ENCODE data around the gene NRIP1. TPM values are rescaled to one million over a fixed set of nuclear protein-coding genes. Genes with fewer than 3 reads are reported as not detected.

The NRIP1 gene
- total and polyA plus RNA-seq, 9 of the 15 experiments (the other 6 are each of a cell fraction or from before 2014, with no cell fraction given), result 4.3 to 42.8 (median 19.6) TPM

GRCh38 chr21:15095326-15095725 lies 30.5 kb upstream of the NRIP1 start (continued):
- TF ChIP-seq TFE3 (CRISPR knock-in tag; IDR thresholded peaks at IDR 0.05) (no peak), ADNP (tag; IDR thresholded peaks at IDR 0.05) (no peak), NFXL1 (CRISPR knock-in tag; IDR thresholded peaks at IDR 0.05) (no peak), TCF3 (CRISPR knock-in tag; IDR thresholded peaks at IDR 0.05) (no peak), ZNF175 (CRISPR knock-in tag; IDR thresholded peaks at IDR 0.05; ENCODE audit: low read depth) (no peak), SAFB2 (IDR thresholded peaks at IDR 0.05; ENCODE audit: borderline replicate concordance, low read depth, low read length, severe bottlenecking) (no peak), ZNF408 (CRISPR knock-in tag; IDR thresholded peaks at IDR 0.05; ENCODE audit: low read depth) (no peak), ZFX (CRISPR knock-in tag; IDR thresholded peaks at IDR 0.05) (no peak), U2AF2 (optimal IDR thresholded peaks at IDR 0.05; ENCODE audit: low read depth, low read length) (no peak)

- no TSS peak for BruUV-seq (replicated peaks)
- TF ChIP-seq HCFC1 (IDR thresholded peaks at IDR 0.05; ENCODE audit: low read depth, low read length) (no peak), ZNF263 (CRISPR knock-in tag; IDR thresholded peaks at IDR 0.05; ENCODE audit: borderline replicate concordance) (no peak), ZSCAN29 (IDR thresholded peaks at IDR 0.05) (no peak), RBFOX2 (IDR thresholded peaks at IDR 0.05; ENCODE audit: low read depth, low read length) (no peak), ARID3B (CRISPR knock-in tag; IDR thresholded peaks at IDR 0.05; ENCODE audit: borderline replicate concordance) (no peak), ZNF140 (CRISPR knock-in tag; IDR thresholded peaks at IDR 0.05) (no peak), SMARCB1 (IDR thresholded peaks at IDR 0.05; ENCODE audit: insufficient read length, low read depth) (no peak), RFX1 (IDR thresholded peaks at IDR 0.05) (no peak)
Observed at GRCh38 chr21:15094706-15095105, 29.9 kb upstream of the NRIP1 start.

More at GRCh38 chr21:15094706-15095105, 29.9 kb upstream of the NRIP1 start:
- CTCF ChIA-PET (ENCODE audit: low intra/inter-chr PET ratio), result no interaction called here
- WGBS (ENCODE audit: insufficient coverage, low coverage, missing lambda C conversion rate), result 21% methylated on average over 4 of the region's 4 CpGs
- no peaks in the 10 kb centered on the region for H3K79me2 ChIP-seq (ENCODE audit: control insufficient read depth, insufficient read depth, low read length)
- H3K9me1 ChIP-seq (ENCODE audit: control insufficient read depth, insufficient read depth, low read length), result no peaks in the 10 kb centered on the region
- DNase-seq (ENCODE audit: extremely low read depth in 1 of 4, low spot score in 3 of 4) (no peak), FAIRE-seq (no peak), ATAC-seq (no peak)
- no peaks in the 10 kb centered on the region for H3K36me3 ChIP-seq (ENCODE audit: control insufficient read depth, insufficient read depth, low read length)
- H3K4me3 ChIP-seq, result no peak overlapping the region
- in situ Hi-C loops (cut with MboI), result no loop called here
- H3K9ac ChIP-seq (ENCODE audit: insufficient read depth in 1 of 2, low read depth in 2 of 2, low read length in 2 of 2), result no peak overlapping the region
- H3K9me3 ChIP-seq (replicated peaks; ENCODE audit: control insufficient read depth, insufficient read depth, low read depth, low read length), result no peaks in the 10 kb centered on the region
- H3K27me3 ChIP-seq (ENCODE audit: control insufficient read depth in 2 of 2, insufficient read depth in 2 of 2, low read length in 2 of 2), result 0 out of 5 replicates have a peak, but pooled peaks cover 0 to 2% of the 10 kb centered on the region in 2 experiments
- POLR2A ChIA-PET, result interaction anchor here (0.6 to 1.2 kb wide), 3 partner anchors 14 to 971 kb away, joined by 3 read pairs; no protein-coding TSS in a partner anchor
- no peaks in the 10 kb centered on the region for H3K4me1 ChIP-seq (replicated peaks in 1 of 2; ENCODE audit: control insufficient read depth in 2 of 2, insufficient read depth in 2 of 2, low read length in 2 of 2)
- H2AFZ ChIP-seq (ENCODE audit: low read depth, low read length), result no peak overlapping the region
- no peak overlapping the region for H3K4me2 ChIP-seq (ENCODE audit: insufficient read depth, low read length)
- no peak overlapping the region for H3K27ac ChIP-seq (ENCODE audit: extremely low read depth, low read depth, low read length)
- H4K20me1 ChIP-seq (replicated peaks; ENCODE audit: control insufficient read depth, insufficient read depth, low read length), result no peaks in the 10 kb centered on the region
- intact Hi-C loops (cut with micrococcal nuclease), result no loop called here

Measured in K562 (cell line).